ENCODE measurements around the gene TBC1D22A.

- TF ChIP-seq CTCF (IDR thresholded peaks at IDR 0.05), result no peak
- TF ChIP-seq EZH2 (IDR thresholded peaks at IDR 0.05), result no peak
Measured at GRCh38 chr22:46961591-46962295, 199.3 kb downstream of the TBC1D22A start.

All from neural progenitor cell (in vitro differentiated cells).